GM19468 (cell line): ENCODE results near the gene CFAP90.

Experiments
- ATAC-seq: cut with Tn5 transposase; IDR thresholded peaks from one replicate; pipeline ENCODE4 v1.9.1; 2021; ENCODE audit warnings: mild to moderate bottlenecking, moderate library complexity, moderate number of reproducible peaks; ENCODE audit not compliant: unreplicated experiment; ENCODE audit errors: extremely low read depth

The CFAP90 gene

GRCh38 chr5:7868773-7869473 is 18.0 kb upstream of the CFAP90 start, which contains the start of the genes FASTKD3 and MTRR:
FASTKD3 (minus strand) TSS chr5:7869031; CDS start chr5:7868083, 948 bp downstream.
MTRR (plus strand) TSS chr5:7869148; CDS start chr5:7870795, 1,647 bp downstream.
- peak; percentile 96 for ATAC-seq

GRCh38 chr5:7868427-7868772 is 17.5 kb upstream of the CFAP90 start:
- ATAC-seq, result no peak

GRCh38 chr5:7867260-7867659 is 16.3 kb upstream of the CFAP90 start:
- no peak for ATAC-seq

- ATAC-seq, result no peak
These were observed 15.3 kb upstream of the CFAP90 start for GRCh38 chr5:7866196-7866595.

- no peak for ATAC-seq
These were observed 7.1 kb upstream of the CFAP90 start for GRCh38 chr5:7857926-7858632.

GRCh38 chr5:7857361-7857760 is 6.4 kb upstream of the CFAP90 start:
- no peak for ATAC-seq

- no peak for ATAC-seq
These were observed 5.9 kb upstream of the CFAP90 start for GRCh38 chr5:7856855-7857254.

- no peak for ATAC-seq
These were observed 4.7 kb upstream of the CFAP90 start for GRCh38 chr5:7855611-7856010.

GRCh38 chr5:7852988-7853387 is 2.1 kb upstream of the CFAP90 start:
- no peak for ATAC-seq

GRCh38 chr5:7852542-7852941 is 1.6 kb upstream of the CFAP90 start:
- no peak for ATAC-seq

GRCh38 chr5:7851617-7852289 is 820 bp upstream of the CFAP90 start:
- no peak for ATAC-seq

- no peak for ATAC-seq
These were observed 283 bp upstream of the CFAP90 start for GRCh38 chr5:7851240-7851592.

- no peak for ATAC-seq
These were observed 1.1 kb downstream of the CFAP90 start for GRCh38 chr5:7849681-7850394.

- no peak for ATAC-seq
These were observed 2.6 kb downstream of the CFAP90 start for GRCh38 chr5:7848296-7848695.

- no peak for ATAC-seq
These were observed 4.6 kb downstream of the CFAP90 start for GRCh38 chr5:7846327-7846726.

- no peak for ATAC-seq
These were observed 5.4 kb downstream of the CFAP90 start for GRCh38 chr5:7845557-7845956.

- no peak for ATAC-seq
These were observed 6.0 kb downstream of the CFAP90 start for GRCh38 chr5:7844901-7845300.

GRCh38 chr5:7842531-7842930 is 8.4 kb downstream of the CFAP90 start:
- ATAC-seq, result no peak

GRCh38 chr5:7837403-7837802 is 13.5 kb downstream of the CFAP90 start:
- ATAC-seq, result no peak

GRCh38 chr5:7834982-7835381 is 16.0 kb downstream of the CFAP90 start:
- ATAC-seq, result no peak

GRCh38 chr5:7828269-7828668 is 22.7 kb downstream of the CFAP90 start:
- ATAC-seq, result no peak
